Common myeloid progenitor, CD34-positive (primary cell): ENCODE measurements around the gene KRT75.

ENCODE experiments used
- CTCF ChIA-PET: fragments of 350-600 bp; sonication (Branson Sonifier 250); formaldehyde crosslinking; loops from one replicate; lab custom pipeline; 2021; ENCODE audit warnings: antibody characterized with exemption; lab: Charles Lee
- POLR2A ChIA-PET: fragments of 350-600 bp; sonication (Branson Sonifier 250); formaldehyde crosslinking; loops from one replicate; lab custom pipeline; 2021; ENCODE audit warnings: antibody characterized with exemption; lab: Charles Lee
- DNase-seq, 3 donors: peaks; one replicate each; pipeline versions ENCODE4 v3.0.0 to v3.0.0-alpha.2; 2013
- H3K27ac ChIP-seq, 2 experiments: 1 replicate in 1 of 2; 2 replicates in 1 of 2; pipeline ENCODE4 v1.7.0; 2013; ENCODE audit warnings: inconsistent platforms in 2 of 2, low read length in 2 of 2, mild to moderate bottlenecking in 2 of 2, low read depth in 1 of 2, moderate library complexity in 1 of 2; ENCODE audit not compliant: severe bottlenecking in 2 of 2, insufficient read depth in 1 of 2, poor library complexity in 1 of 2
- H3K27me3 ChIP-seq, 5 experiments: replicated peaks in 2 of 5; 1 replicate in 3 of 5; 2 replicates in 2 of 5; pipeline versions ENCODE4 v1.6.1 to v1.7.0; 2013; ENCODE audit warnings: low read length in 4 of 5, mild to moderate bottlenecking in 2 of 5, moderate library complexity in 2 of 5, inconsistent platforms in 1 of 5; ENCODE audit not compliant: insufficient read depth in 5 of 5, control insufficient read depth in 4 of 5
- H3K36me3 ChIP-seq, 4 experiments: 1 replicate in 2 of 4; 2 replicates in 2 of 4; pipeline versions ENCODE4 v1.6.1 to v1.7.0; 2013; ENCODE audit warnings: low read length in 3 of 4, control low read depth in 1 of 4, mild to moderate bottlenecking in 1 of 4; ENCODE audit not compliant: control insufficient read depth in 4 of 4, insufficient read depth in 4 of 4
- H3K4me1 ChIP-seq, 4 experiments: 1 replicate in 3 of 4; 2 replicates in 1 of 4; pipeline versions ENCODE4 v1.6.1 to v1.7.1; 2013; ENCODE audit warnings: low read length in 3 of 4, mild to moderate bottlenecking in 3 of 4, control low read depth in 1 of 4, inconsistent platforms in 1 of 4, moderate library complexity in 1 of 4; ENCODE audit not compliant: control insufficient read depth in 4 of 4, insufficient read depth in 4 of 4; ENCODE audit errors: control extremely low read depth in 1 of 4
- H3K4me3 ChIP-seq, 7 experiments: 1 replicate in 4 of 7; 2 replicates in 3 of 7; pipeline versions ENCODE4 v1.5.1 to v1.7.0; 2013; ENCODE audit warnings: mild to moderate bottlenecking in 7 of 7, low read length in 6 of 7, moderate library complexity in 6 of 7, inconsistent platforms in 2 of 7, low read depth in 2 of 7, control low read depth in 1 of 7; ENCODE audit not compliant: insufficient read depth in 4 of 7, control insufficient read depth in 1 of 7; ENCODE audit errors: extremely low read depth in 1 of 7
- H3K9me3 ChIP-seq, 5 experiments: 1 replicate in 4 of 5; 2 replicates in 1 of 5; pipeline versions ENCODE4 v1.6.1 to v1.7.1; 2013; ENCODE audit warnings: low read length in 4 of 5, mild to moderate bottlenecking in 2 of 5, inconsistent platforms in 1 of 5, low read depth in 1 of 5, moderate library complexity in 1 of 5; ENCODE audit not compliant: control insufficient read depth in 4 of 5, insufficient read depth in 2 of 5; ENCODE audit errors: control extremely low read depth in 1 of 5
- WGBS: methylation state at CpG from one replicate; pipeline ENCODE4 v1.1.5; 2013; ENCODE audit not compliant: insufficient coverage; 5-methylcytosine and 5-hydroxymethylcytosine counted together

The KRT75 gene

GRCh38 chr12:52396656-52397055 is 37.5 kb downstream of the KRT75 start:
- no peaks in the 10 kb centered on the region for H3K9me3 ChIP-seq
- H3K27me3 ChIP-seq, result peaks cover 0 to 5% (median 3%) of the 10 kb centered on the region in 5 experiments
- ChIA-PET POLR2A (no interaction called here), CTCF (interaction anchor here (1.1 to 3.6 kb wide), 4 partner anchors 9 to 483 kb away, joined by 3 to 16 read pairs (median 6); partner anchors contain the start of genes KRT82 and KRT84)
- no peak overlapping the region for H3K27ac ChIP-seq
- no peaks in the 10 kb centered on the region for H3K36me3 ChIP-seq
- H3K4me1 ChIP-seq, result no peaks in the 10 kb centered on the region
- DNase-seq, result no peak
- no peak overlapping the region for H3K4me3 ChIP-seq
- 91% methylated on average over 8 of the region's 8 CpGs for WGBS

GRCh38 chr12:52395761-52396434 is 38.3 kb downstream of the KRT75 start:
- 79% methylated on average over 20 of the region's 20 CpGs for WGBS
- DNase-seq, result peak in 1 of 3 donors; percentile 17
- ChIA-PET CTCF (interaction anchor here (0.9 to 3.6 kb wide), 9 partner anchors 8 to 484 kb away, joined by 3 to 16 read pairs (median 4); partner anchors contain the start of genes KRT82 and KRT84), POLR2A (no interaction called here)
- Histone ChIP-seq H3K9me3 (no peaks in the 10 kb centered on the region), H3K27ac (no peak overlapping the region), H3K4me1 (no peaks in the 10 kb centered on the region), H3K36me3 (no peaks in the 10 kb centered on the region), H3K4me3 (no peak overlapping the region), H3K27me3 (peaks cover 0 to 5% (median 3%) of the 10 kb centered on the region in 5 experiments)

GRCh38 chr12:52394836-52395405 is 39.2 kb downstream of the KRT75 start:
- Histone ChIP-seq H3K27ac (no peak overlapping the region), H3K9me3 (no peaks in the 10 kb centered on the region), H3K4me1 (no peaks in the 10 kb centered on the region), H3K27me3 (peaks cover 0 to 5% (median 3%) of the 10 kb centered on the region in 5 experiments), H3K36me3 (no peaks in the 10 kb centered on the region), H3K4me3 (no peak overlapping the region)
- WGBS, result 88% methylated on average over 13 of the region's 13 CpGs
- ChIA-PET CTCF (interaction anchor here (0.8 to 3.6 kb wide), 10 partner anchors 9 to 490 kb away, joined by 3 to 16 read pairs (median 4); partner anchors contain the start of gene KRT84), POLR2A (interaction anchor here (0.6 kb wide), 1 partner anchor 239 kb away, joined by 3 read pairs; no protein-coding TSS in a partner anchor)
- DNase-seq, result no peak

- 100% methylated on average over 4 of the region's 7 CpGs for WGBS
- no peak for DNase-seq
- ChIA-PET CTCF (interaction anchor here (0.8 to 2.5 kb wide), 4 partner anchors 13 to 486 kb away, joined by 3 to 12 read pairs (median 8); no protein-coding TSS in a partner anchor), POLR2A (interaction anchor here (1.1 kb wide), 1 partner anchor 483 kb away, joined by 4 read pairs; no protein-coding TSS in a partner anchor)
- Histone ChIP-seq H3K4me3 (no peak overlapping the region), H3K9me3 (no peaks in the 10 kb centered on the region), H3K27me3 (peaks cover 0 to 12% (median 3%) of the 10 kb centered on the region in 5 experiments), H3K27ac (no peak overlapping the region), H3K4me1 (no peaks in the 10 kb centered on the region), H3K36me3 (no peaks in the 10 kb centered on the region)
Measured at GRCh38 chr12:52392465-52393007, 41.6 kb downstream of the KRT75 start.

- CTCF ChIA-PET, result interaction anchor here (0.8 to 2.5 kb wide), 7 partner anchors 12 to 589 kb away, joined by 3 to 12 read pairs (median 4); no protein-coding TSS in a partner anchor
- POLR2A ChIA-PET, result interaction anchor here (1.1 kb wide), 1 partner anchor 484 kb away, joined by 4 read pairs; no protein-coding TSS in a partner anchor
Measured at GRCh38 chr12:52391618-52392002, 42.6 kb downstream of the KRT75 start.

GRCh38 chr12:52390739-52391617 is 43.2 kb downstream of the KRT75 start:
- ChIA-PET CTCF (interaction anchor here (0.9 to 2.5 kb wide), 7 partner anchors 9 to 589 kb away, joined by 3 to 12 read pairs (median 3); no protein-coding TSS in a partner anchor), POLR2A (no interaction called here)
- Histone ChIP-seq H3K4me3 (no peak overlapping the region), H3K4me1 (no peaks in the 10 kb centered on the region), H3K27me3 (peaks cover 0 to 13% (median 6%) of the 10 kb centered on the region in 5 experiments), H3K36me3 (no peaks in the 10 kb centered on the region), H3K27ac (no peak overlapping the region), H3K9me3 (no peaks in the 10 kb centered on the region)
- peak; percentile 14 to 35 (median 17) for DNase-seq
- WGBS, result 93% methylated on average over 8 of the region's 11 CpGs

More at GRCh38 chr12:52391618-52392002, 42.6 kb downstream of the KRT75 start:
- H3K9me3 ChIP-seq, result no peaks in the 10 kb centered on the region
- H3K4me3 ChIP-seq, result no peak overlapping the region
- WGBS, result 74% methylated on average over 4 of the region's 4 CpGs
- H3K27me3 ChIP-seq, result peaks cover 0 to 13% (median 6%) of the 10 kb centered on the region in 5 experiments
- H3K27ac ChIP-seq, result no peak overlapping the region
- DNase-seq, result no peak
- H3K36me3 ChIP-seq, result no peaks in the 10 kb centered on the region
- H3K4me1 ChIP-seq, result no peaks in the 10 kb centered on the region
